Stimulated activated memory B cell treated with anti-CD40 and anti-IgM and Interleukin-4, amounts not matched to agents 10 μg/mL and 1 μg/mL and 100 μg/mL, for 72 hours (primary cell): ENCODE data around the gene LYPD5.
"Not testable (repeated sequence)": the region's sequence is repeated elsewhere in the genome, so short reads cannot be mapped to it uniquely, and the experiment has no call there.

ENCODE experiments used
- ATAC-seq: fragments of 150-1000 bp; cut with Tn5 transposase; 2 replicates; pipeline ENCODE4 v1.10.0; 2021
- H3K27ac Mint-ChIP-seq: one replicate; pipeline ENCODE4 v1.8.0; 2022; ENCODE audit warnings: mild to moderate bottlenecking, mixed read lengths
- H3K27me3 Mint-ChIP-seq: one replicate; pipeline ENCODE4 v1.8.0; 2022; ENCODE audit warnings: mixed read lengths
- H3K36me3 Mint-ChIP-seq: one replicate; pipeline ENCODE4 v1.8.0; 2022; ENCODE audit warnings: mixed read lengths
- H3K4me1 Mint-ChIP-seq: one replicate; pipeline ENCODE4 v1.8.0; 2022; ENCODE audit warnings: mixed read lengths
- H3K4me3 Mint-ChIP-seq: one replicate; pipeline ENCODE4 v1.8.0; 2022; ENCODE audit warnings: mild to moderate bottlenecking, moderate library complexity, mixed read lengths
- H3K9me3 Mint-ChIP-seq: one replicate; pipeline ENCODE4 v1.8.0; 2022; ENCODE audit warnings: mixed read lengths

LYPD5 gene

DNA sequence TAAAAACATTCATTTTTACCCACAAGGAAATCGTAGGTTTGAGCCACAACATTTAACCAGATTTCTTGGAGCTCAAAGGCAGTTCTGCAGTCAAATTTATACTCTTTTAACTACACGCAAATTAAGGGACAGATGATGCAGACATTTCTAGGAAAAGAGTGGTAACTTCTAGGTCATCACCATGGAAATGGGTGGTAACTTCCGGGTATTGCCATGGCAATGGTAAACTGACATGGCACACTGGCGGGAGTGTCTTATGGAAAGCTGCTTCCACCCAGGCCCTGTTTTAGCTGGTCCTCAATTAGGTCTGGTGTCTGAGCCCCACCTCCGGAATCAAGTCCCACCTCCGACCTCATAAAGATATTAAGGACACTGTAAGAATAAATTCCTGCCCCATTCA is 10.4 kb upstream of the LYPD5 start:
- H3K9me3 Mint-ChIP-seq = peaks cover 6% of the 10 kb centered on the region
- no peak overlapping the region for H3K27ac Mint-ChIP-seq
- H3K4me3 Mint-ChIP-seq = no peak overlapping the region
- no peaks in the 10 kb centered on the region for H3K4me1 Mint-ChIP-seq
- peaks cover 61% of the 10 kb centered on the region for H3K27me3 Mint-ChIP-seq
- ATAC-seq = no peak
- H3K36me3 Mint-ChIP-seq = no peaks in the 10 kb centered on the region

GRCh38 chr19:43812259-43812658 is 10.0 kb upstream of the LYPD5 start:
- Mint-ChIP-seq H3K4me3 (no peak overlapping the region), H3K27me3 (peaks cover 65% of the 10 kb centered on the region), H3K9me3 (peaks cover 6% of the 10 kb centered on the region), H3K36me3 (no peaks in the 10 kb centered on the region), H3K27ac (no peak overlapping the region), H3K4me1 (no peaks in the 10 kb centered on the region)
- ATAC-seq = no peak

GRCh38 chr19:43811837-43812236 is 9.6 kb upstream of the LYPD5 start:
- no peak for ATAC-seq
- peaks cover 3% of the 10 kb centered on the region for H3K9me3 Mint-ChIP-seq
- H3K27me3 Mint-ChIP-seq = peaks cover 69% of the 10 kb centered on the region
- no peaks in the 10 kb centered on the region for H3K4me1 Mint-ChIP-seq
- no peak overlapping the region for H3K4me3 Mint-ChIP-seq
- H3K27ac Mint-ChIP-seq = no peak overlapping the region
- H3K36me3 Mint-ChIP-seq = no peaks in the 10 kb centered on the region

DNA sequence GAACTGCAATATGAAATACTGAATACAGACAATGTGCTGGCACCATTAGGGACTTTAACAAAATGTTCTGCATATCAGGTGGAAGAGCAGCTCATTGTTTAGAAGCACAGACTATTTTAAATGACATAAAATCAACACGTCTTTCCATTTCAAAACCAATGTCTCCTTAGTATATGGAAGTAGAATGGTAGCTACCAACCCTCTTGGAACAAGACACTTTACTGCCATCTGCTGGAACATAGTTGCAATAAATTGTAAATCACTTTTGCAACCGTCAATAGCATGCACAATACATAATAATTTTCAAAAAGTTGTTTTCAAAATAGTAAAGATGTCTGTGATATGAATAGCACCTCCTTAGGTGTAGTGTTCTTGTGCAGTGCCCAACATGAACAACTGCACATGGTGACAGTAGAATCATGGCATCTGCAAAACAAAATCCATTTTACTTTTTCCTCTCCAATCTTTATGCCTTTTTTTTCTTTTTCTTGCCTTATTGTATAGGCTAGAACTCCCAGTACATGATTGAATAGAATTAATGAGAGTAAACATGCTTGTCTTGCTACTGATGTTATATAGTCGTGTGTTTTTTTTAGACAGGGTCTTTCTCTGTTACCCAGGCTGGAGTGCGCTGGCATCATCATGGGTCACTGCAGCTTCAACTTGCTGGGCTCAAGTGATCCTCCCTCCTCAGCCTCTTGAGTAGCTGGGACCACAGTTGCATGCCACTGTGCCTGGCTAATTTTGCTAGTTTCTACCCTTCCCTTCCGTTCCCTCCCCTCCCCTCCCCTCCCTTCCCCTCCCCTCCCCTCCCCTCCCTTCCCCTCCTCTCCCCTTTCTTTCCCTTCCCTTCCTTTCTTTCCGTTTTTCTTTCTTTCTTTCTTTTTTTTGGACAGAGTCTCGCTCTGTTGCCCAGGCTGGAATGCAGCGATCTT is 7.8 kb upstream of the LYPD5 start:
- H3K9me3 Mint-ChIP-seq = no peaks in the 10 kb centered on the region
- H3K27me3 Mint-ChIP-seq = peaks cover 69% of the 10 kb centered on the region
- ATAC-seq = no peak
- H3K27ac Mint-ChIP-seq = no peak overlapping the region
- no peak overlapping the region for H3K4me3 Mint-ChIP-seq
- H3K36me3 Mint-ChIP-seq = no peaks in the 10 kb centered on the region
- H3K4me1 Mint-ChIP-seq = no peaks in the 10 kb centered on the region

DNA sequence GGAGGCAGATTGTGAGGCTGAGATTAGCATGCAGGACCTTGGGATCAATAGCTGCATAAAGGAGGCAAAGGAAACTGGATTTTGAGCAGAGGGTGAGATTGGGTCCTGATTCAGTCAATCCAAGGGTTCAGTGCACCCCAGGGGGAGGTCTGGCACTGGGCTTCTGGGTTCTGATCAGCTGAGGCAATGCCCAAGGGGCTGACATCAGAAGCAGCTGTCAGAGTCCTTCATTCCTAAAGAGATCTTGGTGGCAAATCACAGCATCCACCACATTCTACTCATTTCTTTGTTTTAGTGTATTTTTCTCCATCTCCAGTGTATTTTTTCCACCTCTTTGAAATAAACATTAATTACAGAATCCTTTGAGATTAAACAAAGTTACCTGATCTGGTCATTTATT is 5.4 kb upstream of the LYPD5 start:
- H3K9me3 Mint-ChIP-seq = no peaks in the 10 kb centered on the region
- no peak overlapping the region for H3K4me3 Mint-ChIP-seq
- no peak for ATAC-seq
- H3K27ac Mint-ChIP-seq = no peak overlapping the region
- H3K27me3 Mint-ChIP-seq = peaks cover 51% of the 10 kb centered on the region
- no peaks in the 10 kb centered on the region for H3K4me1 Mint-ChIP-seq
- H3K36me3 Mint-ChIP-seq = no peaks in the 10 kb centered on the region

DNA sequence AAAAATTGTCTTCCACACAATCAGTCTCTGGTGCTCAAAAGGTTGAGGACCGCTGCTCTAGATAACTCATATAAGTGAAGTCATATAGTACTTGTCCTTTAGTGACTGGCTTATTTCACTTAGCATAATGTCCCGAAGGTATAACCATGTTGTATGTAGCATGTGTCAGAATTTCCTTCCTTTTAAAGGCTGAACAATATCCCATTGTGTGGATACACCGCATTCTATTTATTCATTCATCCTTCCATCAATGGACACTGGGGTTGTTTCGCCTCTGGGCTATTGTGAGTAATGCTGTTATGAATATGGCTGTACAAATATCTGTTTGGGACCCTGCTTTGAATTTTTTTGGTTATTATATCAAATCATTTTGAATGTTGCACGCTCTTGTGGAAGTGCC is 4.6 kb upstream of the LYPD5 start:
- Mint-ChIP-seq H3K36me3 (no peaks in the 10 kb centered on the region), H3K9me3 (no peaks in the 10 kb centered on the region), H3K4me1 (no peaks in the 10 kb centered on the region), H3K27me3 (peaks cover 43% of the 10 kb centered on the region), H3K27ac (no peak overlapping the region), H3K4me3 (no peak overlapping the region)
- no peak for ATAC-seq

DNA sequence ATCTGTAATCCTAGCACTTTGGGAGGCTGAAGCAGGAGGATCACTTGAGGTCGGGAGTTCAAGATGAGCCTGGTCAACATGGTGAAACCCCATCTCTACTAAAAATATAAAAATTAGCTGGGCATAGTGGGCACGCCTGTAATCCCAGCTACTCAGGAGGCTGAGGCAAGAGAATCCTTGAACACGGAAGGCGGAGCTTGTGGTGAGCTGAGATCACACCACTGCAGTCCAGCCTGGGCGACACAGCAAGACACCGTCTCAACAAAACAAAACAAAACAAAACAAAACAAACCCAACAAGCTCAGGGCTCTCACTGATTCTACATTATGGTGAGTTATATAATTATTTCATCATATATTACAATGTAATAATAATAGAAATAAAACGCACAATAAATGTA is 4.2 kb upstream of the LYPD5 start:
- not testable (repeated sequence) for H3K9me3 Mint-ChIP-seq, ATAC-seq

DNA sequence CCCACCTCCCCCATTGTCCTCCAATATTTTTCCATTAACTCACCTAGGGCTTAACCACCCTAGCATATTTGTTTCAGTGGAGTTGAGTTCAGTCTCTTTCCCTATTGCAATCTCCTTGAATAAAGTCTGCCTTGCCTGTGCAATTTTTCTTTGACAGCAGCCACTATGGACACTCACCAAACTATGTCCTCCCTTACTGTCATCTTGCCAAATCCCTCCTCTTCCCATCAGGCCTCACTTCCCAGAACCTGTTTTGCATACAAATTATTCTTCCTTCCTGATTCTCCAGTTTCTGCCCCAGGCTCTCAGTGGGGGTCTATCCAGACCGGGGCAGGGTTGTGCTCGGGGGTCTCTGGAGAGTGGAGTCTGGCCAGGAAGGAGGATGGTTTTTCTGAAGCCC is 2.2 kb upstream of the LYPD5 start:
- H3K27ac Mint-ChIP-seq = no peak overlapping the region

More for the DNA sequence above, 4.2 kb upstream of the LYPD5 start:
- H3K27ac Mint-ChIP-seq, H3K36me3 Mint-ChIP-seq, H3K4me1 Mint-ChIP-seq, H3K4me3 Mint-ChIP-seq: not testable (repeated sequence)
- H3K27me3 Mint-ChIP-seq = peaks cover 39% of the 10 kb centered on the region

GRCh38 chr19:43799502-43800142 is 2.6 kb downstream of the LYPD5 start:
- Mint-ChIP-seq H3K27me3 (peaks cover 46% of the 10 kb centered on the region), H3K27ac (peak overlapping the region; percentile 72), H3K4me1 (peaks cover 18% of the 10 kb centered on the region)

More for the DNA sequence above, 2.2 kb upstream of the LYPD5 start:
- peaks cover 30% of the 10 kb centered on the region for H3K27me3 Mint-ChIP-seq
- no peaks in the 10 kb centered on the region for H3K36me3 Mint-ChIP-seq
- no peak overlapping the region for H3K4me3 Mint-ChIP-seq
- no peak for ATAC-seq
- no peaks in the 10 kb centered on the region for H3K9me3 Mint-ChIP-seq
- H3K4me1 Mint-ChIP-seq = peaks cover 3% of the 10 kb centered on the region

GRCh38 chr19:43798546-43799409 is 3.5 kb downstream of the LYPD5 start:
- peak; percentile 73 for ATAC-seq
- H3K27ac Mint-ChIP-seq = peak overlapping the region; percentile 72

More at GRCh38 chr19:43799502-43800142, 2.6 kb downstream of the LYPD5 start:
- Mint-ChIP-seq H3K9me3 (peaks cover 4% of the 10 kb centered on the region), H3K4me3 (peak overlapping the region; percentile 77), H3K36me3 (peaks cover 6% of the 10 kb centered on the region)
- no peak for ATAC-seq

GRCh38 chr19:43798026-43798545 is 4.2 kb downstream of the LYPD5 start:
- Mint-ChIP-seq H3K27me3 (peaks cover 62% of the 10 kb centered on the region), H3K4me1 (peaks cover 18% of the 10 kb centered on the region), H3K9me3 (peaks cover 4% of the 10 kb centered on the region), H3K4me3 (peak overlapping the region; percentile 77), H3K27ac (no peak overlapping the region), H3K36me3 (peaks cover 6% of the 10 kb centered on the region)
- no peak for ATAC-seq

More at GRCh38 chr19:43798546-43799409, 3.5 kb downstream of the LYPD5 start:
- Mint-ChIP-seq H3K9me3 (peaks cover 4% of the 10 kb centered on the region), H3K36me3 (peaks cover 6% of the 10 kb centered on the region), H3K4me1 (peaks cover 18% of the 10 kb centered on the region), H3K27me3 (peaks cover 55% of the 10 kb centered on the region), H3K4me3 (peak overlapping the region; percentile 77)

DNA sequence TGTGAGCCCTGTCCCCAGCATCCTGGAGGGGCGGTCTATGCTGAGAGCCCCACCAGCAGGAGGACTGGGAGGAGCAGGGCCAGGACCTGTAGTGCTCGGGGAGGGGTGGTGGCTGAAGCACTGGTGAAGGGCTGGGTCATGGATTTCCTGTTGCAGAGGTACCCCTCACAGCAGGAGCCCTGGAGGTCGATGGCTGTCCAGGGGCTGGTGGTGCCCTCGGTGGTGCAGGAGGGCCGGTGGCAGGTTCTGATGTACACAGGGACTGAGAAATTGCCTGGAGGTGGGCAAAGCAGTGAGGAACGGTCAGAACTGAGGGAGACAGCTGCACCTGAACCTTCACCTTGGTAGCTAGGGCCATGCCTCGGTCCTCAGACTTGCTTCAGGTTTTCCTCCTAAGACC is 4.7 kb downstream of the LYPD5 start:
- Mint-ChIP-seq H3K27ac (no peak overlapping the region), H3K9me3 (peaks cover 4% of the 10 kb centered on the region), H3K36me3 (peaks cover 6% of the 10 kb centered on the region), H3K4me3 (peak overlapping the region; percentile 25), H3K27me3 (peaks cover 62% of the 10 kb centered on the region), H3K4me1 (peaks cover 18% of the 10 kb centered on the region)
- ATAC-seq = no peak

- H3K36me3 Mint-ChIP-seq = peaks cover 6% of the 10 kb centered on the region
- H3K4me1 Mint-ChIP-seq = peaks cover 18% of the 10 kb centered on the region
- H3K4me3 Mint-ChIP-seq = peak overlapping the region; percentile 25
- H3K9me3 Mint-ChIP-seq = peaks cover 4% of the 10 kb centered on the region
- ATAC-seq = no peak
- no peak overlapping the region for H3K27ac Mint-ChIP-seq
- peaks cover 62% of the 10 kb centered on the region for H3K27me3 Mint-ChIP-seq
Measured at GRCh38 chr19:43797118-43797517, 5.1 kb downstream of the LYPD5 start.

- Mint-ChIP-seq H3K4me3 (no peak overlapping the region), H3K27me3 (peaks cover 26% of the 10 kb centered on the region), H3K4me1 (peaks cover 11% of the 10 kb centered on the region), H3K36me3 (no peaks in the 10 kb centered on the region), H3K9me3 (no peaks in the 10 kb centered on the region), H3K27ac (no peak overlapping the region)
- peak; percentile 45 for ATAC-seq
Measured at GRCh38 chr19:43790587-43790986, 11.7 kb downstream of the LYPD5 start.

- ATAC-seq = no peak
Measured at GRCh38 chr19:43789029-43789428, 13.2 kb downstream of the LYPD5 start.

More at GRCh38 chr19:43789029-43789428, 13.2 kb downstream of the LYPD5 start:
- no peak overlapping the region for H3K27ac Mint-ChIP-seq
- H3K4me1 Mint-ChIP-seq = peaks cover 25% of the 10 kb centered on the region
- no peaks in the 10 kb centered on the region for H3K36me3 Mint-ChIP-seq
- H3K4me3 Mint-ChIP-seq = no peak overlapping the region
- H3K9me3 Mint-ChIP-seq = no peaks in the 10 kb centered on the region
- peaks cover 17% of the 10 kb centered on the region for H3K27me3 Mint-ChIP-seq
